K562 (cell line): Measurements from ENCODE around the gene ZC3H12A. TPM values are rescaled to one million over a fixed set of nuclear protein-coding genes. Genes with fewer than 3 reads are reported as not detected.

Experiments used
- ATAC-seq: fragments of 200-7000 bp; cut with Tn5 transposase; 3 replicates; pipeline ENCODE4 v1.9.1; 2020; ENCODE audit warnings: moderate library complexity
- BruUV-seq: library from RNA; stranded (reverse); fragments of 400-500 nt; replicated peaks from 2 replicates; lab custom pipeline; 2021; lab: Mats Ljungman, UMichigan
- CTCF ChIA-PET: fragments of 300-600 bp; formaldehyde crosslinking; extraction: SDS; loops from one replicate; lab custom pipeline; 2021; ENCODE audit warnings: low intra/inter-chr PET ratio; lab: Yijun Ruan, JAX
- POLR2A ChIA-PET: fragments of 300-600, 350-650 bp; sonication (Branson Sonifier 250); formaldehyde crosslinking; extraction: SDS; loops from one replicate; lab custom pipeline; 2021; ENCODE audit warnings: antibody characterized with exemption, inconsistent platforms; lab: Yijun Ruan, JAX
- DNase-seq, 4 experiments: peaks; one replicate each; pipeline versions ENCODE4 v3.0.0 to v3.0.0-alpha.2; 2011 to 2018; ENCODE audit warnings: low spot score in 3 of 4, mixed read lengths in 3 of 4; ENCODE audit errors: extremely low read depth in 1 of 4
- FAIRE-seq: peaks from 2 replicates; lab custom pipeline; 2011; peaks lifted over from hg19 to GRCh38; lab: Jason Lieb, UNC
- H2AFZ ChIP-seq: 2 replicates; pipeline ENCODE4 v1.6.0; 2011; ENCODE audit warnings: low read depth, low read length, control low read depth, inconsistent platforms
- H3K27ac ChIP-seq: fragments of 200-600 bp; 3 replicates; pipeline ENCODE4 v1.8.0; 2011; ENCODE audit warnings: low read depth, mild to moderate bottlenecking, control low read depth, inconsistent platforms, low read length, moderate library complexity, mixed read lengths; ENCODE audit errors: extremely low read depth
- H3K27me3 ChIP-seq, 2 experiments: fragments of 300-600 bp in 1 of 2; 2 replicates in 1 of 2; 3 replicates in 1 of 2; pipeline versions ENCODE4 v1.6.0 to v1.8.0; 2011; ENCODE audit warnings: inconsistent platforms in 2 of 2, low read length in 2 of 2, mild to moderate bottlenecking in 1 of 2, mixed read lengths in 1 of 2, moderate library complexity in 1 of 2; ENCODE audit not compliant: control insufficient read depth in 2 of 2, insufficient read depth in 2 of 2
- H3K36me3 ChIP-seq: fragments of 300-600 bp; 3 replicates; pipeline ENCODE4 v1.8.0; 2011; ENCODE audit warnings: mild to moderate bottlenecking, low read length, inconsistent platforms; ENCODE audit not compliant: control insufficient read depth, insufficient read depth
- H3K4me1 ChIP-seq, 2 experiments: fragments of 200-600 bp in 1 of 2; replicated peaks in 1 of 2; 2 replicates in 1 of 2; 3 replicates in 1 of 2; pipeline versions ENCODE4 v1.5.1 to v1.8.0; 2011; ENCODE audit warnings: inconsistent platforms in 2 of 2, low read length in 2 of 2, mild to moderate bottlenecking in 1 of 2, mixed read lengths in 1 of 2, moderate library complexity in 1 of 2; ENCODE audit not compliant: control insufficient read depth in 2 of 2, insufficient read depth in 2 of 2
- H3K4me2 ChIP-seq: 2 replicates; pipeline ENCODE4 v1.6.1; 2011; ENCODE audit warnings: low read length, control low read depth, inconsistent platforms, mixed read lengths; ENCODE audit not compliant: insufficient read depth
- H3K4me3 ChIP-seq: fragments of 200-600 bp; sonication (generic), shearing (Covaris generic); 2 replicates; pipeline ENCODE4 v1.5.1; 2016; ENCODE audit warnings: control low read depth, inconsistent platforms
- H3K79me2 ChIP-seq: fragments of 200-600 bp; 3 replicates; pipeline ENCODE4 v1.8.0; 2011; ENCODE audit warnings: low read length, inconsistent platforms; ENCODE audit not compliant: control insufficient read depth, insufficient read depth
- H3K9ac ChIP-seq, 2 experiments: 2 replicates each; pipeline versions ENCODE4 v1.6.0 to v1.6.1; 2011; ENCODE audit warnings: low read depth in 2 of 2, low read length in 2 of 2, control low read depth in 1 of 2, inconsistent platforms in 1 of 2, mild to moderate bottlenecking in 1 of 2, mixed read lengths in 1 of 2; ENCODE audit not compliant: insufficient read depth in 1 of 2
- H3K9me1 ChIP-seq: one replicate; pipeline ENCODE4 v1.6.0; 2011; ENCODE audit warnings: inconsistent platforms, mild to moderate bottlenecking, low read length, moderate library complexity; ENCODE audit not compliant: control insufficient read depth, insufficient read depth
- H3K9me3 ChIP-seq: replicated peaks from 2 replicates; pipeline ENCODE4 v1.5.1; 2011; ENCODE audit warnings: low read depth, low read length, inconsistent platforms; ENCODE audit not compliant: control insufficient read depth, insufficient read depth
- H4K20me1 ChIP-seq: replicated peaks from 2 replicates; pipeline ENCODE4 v1.6.1; 2011; ENCODE audit warnings: low read length, inconsistent platforms, mixed read lengths; ENCODE audit not compliant: control insufficient read depth, insufficient read depth
- ARID2 ChIP-seq: fragments of 450-650 bp; IDR thresholded peaks from 2 replicates; pipeline ENCODE4 v1.6.1; 2017; ENCODE audit warnings: antibody characterized with exemption, mild to moderate bottlenecking
- CREB5 ChIP-seq: fragments of 250-450 bp; sonication (Bioruptor Pico); IDR thresholded peaks from 2 replicates; pipeline ENCODE4 v1.5.0; 2020; ENCODE audit warnings: mild to moderate bottlenecking
- NFIX ChIP-seq: fragments of 250-450 bp; sonication (Bioruptor Pico); IDR thresholded peaks from 2 replicates; pipeline ENCODE4 v1.4.0; 2020; ENCODE audit warnings: low read depth, mild to moderate bottlenecking, moderate library complexity
- PURB ChIP-seq: sonication (generic); formaldehyde crosslinking; IDR thresholded peaks from 2 replicates; pipeline ENCODE4 v1.9.0; 2021; ENCODE audit warnings: low read depth, mild to moderate bottlenecking, missing genetic modification reagents
- RHOXF2B ChIP-seq: fragments of 250-450 bp; sonication (Bioruptor Pico); conservative IDR thresholded peaks from 2 replicates; pipeline ENCODE4 v1.5.1; 2021
- ZFP36 ChIP-seq: fragments of 150-350 bp; IDR thresholded peaks from 2 replicates; pipeline ENCODE4 v1.6.1; 2018; ENCODE audit warnings: low read length, low read depth; ENCODE audit not compliant: partially characterized antibody
- ZNF133 ChIP-seq: fragments of 250-450 bp; sonication (Bioruptor Pico); IDR thresholded peaks from 2 replicates; pipeline ENCODE4 v1.4.0; 2020; ENCODE audit warnings: mild to moderate bottlenecking
- ZNF143 ChIP-seq: sonication (generic); formaldehyde crosslinking; IDR thresholded peaks from 2 replicates; pipeline ENCODE4 v1.9.0; 2022; ENCODE audit warnings: mild to moderate bottlenecking, missing genetic modification reagents
- ZNF407 ChIP-seq: fragments of 450-650 bp; IDR thresholded peaks from 2 replicates; pipeline ENCODE4 v1.6.1; 2016; ENCODE audit warnings: low read depth
- in situ Hi-C: fragments of 300-500 bp; cut with MboI; formaldehyde crosslinking; loops from 4 replicates; pipeline ENCODE4 v1.15.0; 2018; ENCODE audit warnings: inconsistent platforms, mixed read lengths
- intact Hi-C: fragments of 100-400 bp; cut with micrococcal nuclease; formaldehyde crosslinking; loops from 2 replicates; pipeline ENCODE4 v1.14.2; 2022
- polyA plus RNA-seq, 8 experiments: library from polyadenylated mRNA; depleted of rRNA in 4 of 8; stranded (reverse) in 5 of 8; unstranded in 3 of 8; fragments of >200 nt; fragmentation: Nextera tagmentation in 2 of 8; fragmentation: Illumina TruSeq in 1 of 8; extraction: Ambion mirVana in 2 of 8; extraction: Trizol in 1 of 8; gene quantifications; 2 replicates each; pipeline versions ENCODE4 v1.2.1 to v1.2.3, GENCODE V29; 2011 to 2014; ENCODE audit warnings: inconsistent platforms in 1 of 8, missing spikeins in 1 of 8
- total RNA-seq, 7 experiments: library from RNA; depleted of rRNA in 6 of 7; stranded (reverse); fragments of >200 nt in 6 of 7; fragmentation: Illumina TruSeq in 2 of 7; extraction: Trizol in 2 of 7; gene quantifications; 2 replicates each; pipeline versions ENCODE4 v1.2.1 to v1.2.3, GENCODE V29; 2011 to 2021; ENCODE audit warnings: low replicate concordance in 1 of 7
- TF ChIP-seq, protein P1 (sequence below): fragments of 450-650 bp; IDR thresholded peaks from 2 replicates; pipeline ENCODE4 v1.6.1; 2016; ENCODE audit warnings: antibody characterized with exemption

ZC3H12A gene
- total and polyA plus RNA-seq, 9 of the 15 experiments (the other 6 are each of a cell fraction or from before 2014, with no cell fraction given), result 0.14 to 9.4 (median 6.7) TPM

GRCh38 chr1:37519613-37520012 is 45.2 kb downstream of the ZC3H12A start:
- no peak for DNase-seq
- H3K79me2 ChIP-seq, result peaks cover 5% of the 10 kb centered on the region; the same call in 1 of the 3 replicates
- H3K36me3 ChIP-seq, result no peaks in the 10 kb centered on the region
- no peaks in the 10 kb centered on the region for H3K9me3 ChIP-seq
- no peaks in the 10 kb centered on the region for H3K27me3 ChIP-seq
- intact Hi-C loops, result no loop called here
- H3K4me1 ChIP-seq, result peaks cover 5 to 9% of the 10 kb centered on the region in 2 experiments; a peak in 4 of 5 replicates
- ChIA-PET CTCF (no interaction called here), POLR2A (interaction anchor here (0.6 kb wide), 1 partner anchor 1120 kb away, joined by 3 read pairs; no protein-coding TSS in a partner anchor)
- peak overlapping the region; percentile 7; the same call in 1 of the 2 replicates for H3K4me2 ChIP-seq
- no peaks in the 10 kb centered on the region for H4K20me1 ChIP-seq
- FAIRE-seq, result no peak
- no peak overlapping the region for H3K27ac ChIP-seq
- no peaks in the 10 kb centered on the region for H3K9me1 ChIP-seq
- H2AFZ ChIP-seq, result peak overlapping the region; percentile 35; the same call in 1 of the 2 replicates
- in situ Hi-C loops, result no loop called here
- ATAC-seq, result no peak
- BruUV-seq, result no TSS peak
- no peak overlapping the region for H3K9ac ChIP-seq
- peak overlapping the region; percentile 13; the same call in 1 of the 2 replicates for H3K4me3 ChIP-seq
- TF ChIP-seq ZNF133, result no peak
- no peak for TF ChIP-seq CREB5 (CRISPR knock-in tag)
- no peak for TF ChIP-seq ARID2
- no peak for TF ChIP-seq ZFP36
- no peak for TF ChIP-seq ZNF407
- TF ChIP-seq NFIX (CRISPR knock-in tag), result no peak
- TF ChIP-seq, protein P1, sequence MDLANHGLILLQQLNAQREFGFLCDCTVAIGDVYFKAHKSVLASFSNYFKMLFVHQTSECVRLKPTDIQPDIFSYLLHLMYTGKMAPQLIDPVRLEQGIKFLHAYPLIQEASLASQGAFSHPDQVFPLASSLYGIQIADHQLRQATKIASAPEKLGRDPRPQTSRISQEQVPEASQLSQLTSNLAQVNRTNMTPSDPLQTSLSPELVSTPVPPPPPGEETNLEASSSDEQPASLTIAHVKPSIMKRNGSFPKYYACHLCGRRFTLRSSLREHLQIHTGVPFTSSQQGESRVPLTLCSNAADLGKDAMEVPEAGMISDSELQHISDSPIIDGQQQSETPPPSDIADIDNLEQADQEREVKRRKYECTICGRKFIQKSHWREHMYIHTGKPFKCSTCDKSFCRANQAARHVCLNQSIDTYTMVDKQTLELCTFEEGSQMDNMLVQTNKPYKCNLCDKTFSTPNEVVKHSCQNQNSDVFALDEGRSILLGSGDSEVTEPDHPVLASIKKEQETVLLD, result no peak
- no peak for TF ChIP-seq ZNF143
- no peak for TF ChIP-seq PURB (CRISPR knock-in tag)
- no peak for TF ChIP-seq RHOXF2B (CRISPR knock-in tag)
